Measurements from ENCODE around the gene ZBTB37.
A peak's percentile ranks its signal among the peaks of the same experiment; 100 is the strongest.

The ZBTB37 gene

DNA sequence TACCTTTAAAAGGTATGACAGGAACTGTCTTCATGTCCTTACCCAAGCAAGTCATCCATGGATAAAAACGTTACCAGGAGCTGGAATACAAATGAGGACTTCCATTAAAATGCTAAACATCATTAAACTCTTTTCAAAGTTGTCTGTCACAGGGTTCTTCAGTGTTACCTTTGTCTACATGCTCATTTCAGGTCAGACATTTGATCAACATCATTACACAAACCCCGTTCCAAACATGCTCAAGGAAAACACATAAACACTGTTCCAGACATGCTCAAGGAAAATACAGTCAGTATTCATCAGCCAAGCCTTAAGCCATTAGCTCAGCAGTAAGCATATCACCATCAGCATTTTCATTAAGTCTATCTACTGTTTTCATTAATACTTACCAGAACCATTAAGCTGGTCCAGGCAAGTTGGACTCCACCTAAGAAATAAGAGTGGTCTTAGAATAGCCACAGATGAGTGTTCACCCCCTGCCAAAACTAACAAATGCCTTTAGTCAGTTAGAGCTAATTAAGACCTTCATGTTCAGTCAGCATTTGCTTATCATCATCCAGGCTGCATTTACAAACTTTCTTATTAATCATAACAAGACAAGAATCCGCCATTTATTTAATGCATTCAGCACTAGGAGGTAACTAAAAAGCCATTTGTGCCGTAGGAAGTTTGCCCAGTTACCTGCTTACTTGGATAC is 2.6 kb upstream of the ZBTB37 start:
- WGBS (ENCODE audit: insufficient coverage): 78% methylated on average over 3 of the region's 4 CpGs
- CTCF ChIA-PET: interaction anchor here (1.1 to 1.5 kb wide), 3 partner anchors 9 to 435 kb away, joined by 3 to 5 read pairs (median 4); no protein-coding TSS in a partner anchor
- no peaks in the 10 kb centered on the region for H3K9me3 ChIP-seq (ENCODE audit: control extremely low read depth in 1 of 5, control insufficient read depth in 4 of 5, insufficient read depth in 2 of 5, low read depth in 1 of 5, low read length in 4 of 5)
- POLR2A ChIA-PET: no interaction called here
- peak overlapping the region; percentile 7 to 88 for H3K27ac ChIP-seq (ENCODE audit: insufficient read depth in 1 of 2, low read depth in 1 of 2, low read length in 2 of 2, poor library complexity in 1 of 2, severe bottlenecking in 2 of 2)
- H3K4me1 ChIP-seq (ENCODE audit: control extremely low read depth in 1 of 4, control insufficient read depth in 4 of 4, insufficient read depth in 4 of 4, low read length in 3 of 4): peaks cover 18 to 50% (median 36%) of the 10 kb centered on the region in 4 experiments
- no peak for DNase-seq
- peaks cover 16 to 47% (median 32%) of the 10 kb centered on the region in 4 experiments for H3K36me3 ChIP-seq (ENCODE audit: control insufficient read depth in 4 of 4, insufficient read depth in 4 of 4, low read length in 3 of 4)
- H3K27me3 ChIP-seq (replicated peaks in 2 of 5; ENCODE audit: control insufficient read depth in 4 of 5, insufficient read depth in 5 of 5, low read length in 4 of 5): no peaks in the 10 kb centered on the region
- peak overlapping the region in 5 of 7 experiments; percentile 19 to 99 (median 96) for H3K4me3 ChIP-seq (ENCODE audit: control insufficient read depth in 1 of 7, extremely low read depth in 1 of 7, insufficient read depth in 4 of 7, low read depth in 2 of 7, low read length in 6 of 7)

DNA sequence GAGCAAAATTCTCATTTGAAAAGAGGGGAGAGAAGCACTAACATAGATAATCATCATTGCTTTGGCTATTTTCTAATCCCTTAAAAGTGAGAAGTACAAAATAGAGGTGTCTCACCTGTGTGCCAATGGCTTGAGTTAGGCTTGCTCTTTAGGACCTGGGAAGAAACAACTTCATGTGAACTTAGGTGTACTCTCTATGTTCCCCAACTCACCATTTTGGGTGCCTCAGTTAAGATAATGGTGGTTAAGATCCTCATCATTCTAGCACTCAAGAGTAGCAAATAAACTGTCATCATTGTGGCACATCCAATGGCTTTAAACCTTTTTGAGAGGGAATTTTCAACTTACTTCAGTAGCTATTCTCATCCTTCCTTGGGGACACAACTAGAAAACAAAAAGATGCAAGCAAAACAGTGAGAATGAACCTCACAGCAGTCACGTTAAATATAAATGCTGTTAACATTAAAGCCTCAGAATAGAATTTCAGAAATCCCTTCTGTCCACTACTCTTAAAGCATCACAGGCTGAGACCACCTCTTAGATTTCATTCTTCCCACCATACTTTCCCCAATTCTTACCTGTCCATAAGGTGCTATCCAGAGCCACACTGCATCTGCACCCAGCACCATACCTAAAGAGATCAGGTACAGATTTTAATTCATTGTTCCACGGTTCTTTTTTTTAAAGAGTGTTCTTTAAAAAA is 1.6 kb upstream of the ZBTB37 start:
- H3K9me3 ChIP-seq (ENCODE audit: control extremely low read depth in 1 of 5, control insufficient read depth in 4 of 5, insufficient read depth in 2 of 5, low read depth in 1 of 5, low read length in 4 of 5): no peaks in the 10 kb centered on the region
- H3K27me3 ChIP-seq (replicated peaks in 2 of 5; ENCODE audit: control insufficient read depth in 4 of 5, insufficient read depth in 5 of 5, low read length in 4 of 5): no peaks in the 10 kb centered on the region
- ChIA-PET CTCF (interaction anchor here (1.2 kb wide), 1 partner anchor 41 kb away, joined by 3 read pairs; no protein-coding TSS in a partner anchor), POLR2A (no interaction called here)
- peak overlapping the region in 6 of 7 experiments; percentile 86 to 99 (median 96) for H3K4me3 ChIP-seq (ENCODE audit: control insufficient read depth in 1 of 7, extremely low read depth in 1 of 7, insufficient read depth in 4 of 7, low read depth in 2 of 7, low read length in 6 of 7)
- peaks cover 16 to 49% (median 32%) of the 10 kb centered on the region in 4 experiments for H3K36me3 ChIP-seq (ENCODE audit: control insufficient read depth in 4 of 4, insufficient read depth in 4 of 4, low read length in 3 of 4)
- DNase-seq: no peak
- H3K4me1 ChIP-seq (ENCODE audit: control extremely low read depth in 1 of 4, control insufficient read depth in 4 of 4, insufficient read depth in 4 of 4, low read length in 3 of 4): peaks cover 24 to 59% (median 42%) of the 10 kb centered on the region in 4 experiments
- 20% methylated on average over 1 of the region's 2 CpGs for WGBS (ENCODE audit: insufficient coverage)
- H3K27ac ChIP-seq (ENCODE audit: insufficient read depth in 1 of 2, low read depth in 1 of 2, low read length in 2 of 2, poor library complexity in 1 of 2, severe bottlenecking in 2 of 2): peak overlapping the region; percentile 75 to 88

GRCh38 chr1:173867141-173867752 is 933 bp upstream of the ZBTB37 start:
- Histone ChIP-seq H3K4me3 (ENCODE audit: control insufficient read depth in 1 of 7, extremely low read depth in 1 of 7, insufficient read depth in 4 of 7, low read depth in 2 of 7, low read length in 6 of 7) (peak overlapping the region; percentile 70 to 99 (median 95)), H3K4me1 (ENCODE audit: control extremely low read depth in 1 of 4, control insufficient read depth in 4 of 4, insufficient read depth in 4 of 4, low read length in 3 of 4) (peaks cover 27 to 65% (median 42%) of the 10 kb centered on the region in 4 experiments), H3K27me3 (replicated peaks in 2 of 5; ENCODE audit: control insufficient read depth in 4 of 5, insufficient read depth in 5 of 5, low read length in 4 of 5) (no peaks in the 10 kb centered on the region), H3K27ac (ENCODE audit: insufficient read depth in 1 of 2, low read depth in 1 of 2, low read length in 2 of 2, poor library complexity in 1 of 2, severe bottlenecking in 2 of 2) (peak overlapping the region; percentile 75 to 88), H3K36me3 (ENCODE audit: control insufficient read depth in 4 of 4, insufficient read depth in 4 of 4, low read length in 3 of 4) (peaks cover 16 to 49% (median 32%) of the 10 kb centered on the region in 4 experiments), H3K9me3 (ENCODE audit: control extremely low read depth in 1 of 5, control insufficient read depth in 4 of 5, insufficient read depth in 2 of 5, low read depth in 1 of 5, low read length in 4 of 5) (no peaks in the 10 kb centered on the region)
- CTCF ChIA-PET: interaction anchor here (1.0 kb wide), 1 partner anchor 437 kb away, joined by 3 read pairs; no protein-coding TSS in a partner anchor
- 3% methylated on average over 30 of the region's 32 CpGs for WGBS (ENCODE audit: insufficient coverage)
- POLR2A ChIA-PET: interaction anchor here (0.7 to 1.2 kb wide), 3 partner anchors 39 to 1142 kb away, joined by 3 read pairs; partner anchors contain the start of gene PRDX6
- DNase-seq: no peak

DNA sequence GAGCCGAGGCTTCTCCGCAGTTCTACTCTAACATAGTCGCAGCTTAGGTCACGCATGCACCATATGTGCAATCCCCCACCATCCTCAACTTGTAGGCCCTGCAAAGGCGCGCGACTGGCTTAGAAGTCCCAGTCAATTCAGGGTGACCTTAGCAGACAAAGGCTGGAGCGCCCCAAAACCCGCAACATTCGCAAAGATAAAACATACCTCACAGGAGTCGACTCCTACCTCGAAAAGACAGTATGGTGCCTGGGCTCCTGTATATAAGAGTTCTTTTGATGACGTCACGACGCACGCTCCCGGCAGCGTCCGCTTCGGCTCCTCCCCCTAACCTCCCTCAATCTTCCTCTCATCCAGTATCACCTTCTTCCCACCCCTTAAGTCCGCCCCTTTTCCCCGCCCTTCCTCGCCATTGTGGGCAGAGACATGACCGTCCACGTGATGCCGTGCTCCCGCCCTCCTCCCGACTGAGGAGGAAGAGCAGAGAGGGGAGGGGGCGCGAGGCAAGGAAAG is 371 bp upstream of the ZBTB37 start, which contains the start of gene GAS5:
Gene GAS5, minus strand, starts transcription at position 237 of the 513 bp plus-strand sequence.
- Histone ChIP-seq H3K36me3 (ENCODE audit: control insufficient read depth in 4 of 4, insufficient read depth in 4 of 4, low read length in 3 of 4) (peaks cover 12 to 46% (median 29%) of the 10 kb centered on the region in 4 experiments), H3K9me3 (ENCODE audit: control extremely low read depth in 1 of 5, control insufficient read depth in 4 of 5, insufficient read depth in 2 of 5, low read depth in 1 of 5, low read length in 4 of 5) (no peaks in the 10 kb centered on the region), H3K27me3 (replicated peaks in 2 of 5; ENCODE audit: control insufficient read depth in 4 of 5, insufficient read depth in 5 of 5, low read length in 4 of 5) (no peaks in the 10 kb centered on the region), H3K4me1 (ENCODE audit: control extremely low read depth in 1 of 4, control insufficient read depth in 4 of 4, insufficient read depth in 4 of 4, low read length in 3 of 4) (peaks cover 27 to 70% (median 42%) of the 10 kb centered on the region in 4 experiments), H3K4me3 (ENCODE audit: control insufficient read depth in 1 of 7, extremely low read depth in 1 of 7, insufficient read depth in 4 of 7, low read depth in 2 of 7, low read length in 6 of 7) (peak within 1 kb of the TSS; percentile 70 to 99 (median 95)), H3K27ac (ENCODE audit: insufficient read depth in 1 of 2, low read depth in 1 of 2, low read length in 2 of 2, poor library complexity in 1 of 2, severe bottlenecking in 2 of 2) (peak within 1 kb of the TSS; percentile 75 to 88)
- peak; percentile 99 to 100 (median 99) for DNase-seq
- ChIA-PET CTCF (interaction anchor here (0.6 to 1.7 kb wide), 4 partner anchors 206 to 1123 kb away, joined by 3 to 6 read pairs (median 3); no protein-coding TSS in a partner anchor), POLR2A (interaction anchor here (0.6 to 1.5 kb wide), 8 partner anchors 39 to 1142 kb away, joined by 3 to 6 read pairs (median 3); partner anchors contain the start of genes PRDX6 and RC3H1)
- 0% methylated on average over 20 of the region's 30 CpGs for WGBS (ENCODE audit: insufficient coverage)

- DNase-seq: peak in 2 of 3 donors; percentile 67 to 76
- peaks cover 27 to 71% (median 42%) of the 10 kb centered on the region in 4 experiments for H3K4me1 ChIP-seq (ENCODE audit: control extremely low read depth in 1 of 4, control insufficient read depth in 4 of 4, insufficient read depth in 4 of 4, low read length in 3 of 4)
These were observed 810 bp downstream of the ZBTB37 start for GRCh38 chr1:173869021-173869359.

More at GRCh38 chr1:173869021-173869359, 810 bp downstream of the ZBTB37 start:
- ChIA-PET CTCF (interaction anchor here (1.2 to 1.7 kb wide), 2 partner anchors 205 to 1124 kb away, joined by 3 to 6 read pairs; no protein-coding TSS in a partner anchor), POLR2A (interaction anchor here (0.6 to 1.5 kb wide), 4 partner anchors 44 to 154 kb away, joined by 3 to 6 read pairs (median 5); partner anchors contain the start of genes CENPL and RC3H1)
- 0% methylated on average over 1 of the region's 5 CpGs for WGBS (ENCODE audit: insufficient coverage)
- peak overlapping the region; percentile 40 to 99 (median 95) for H3K4me3 ChIP-seq (ENCODE audit: control insufficient read depth in 1 of 7, extremely low read depth in 1 of 7, insufficient read depth in 4 of 7, low read depth in 2 of 7, low read length in 6 of 7)
- H3K27me3 ChIP-seq (replicated peaks in 2 of 5; ENCODE audit: control insufficient read depth in 4 of 5, insufficient read depth in 5 of 5, low read length in 4 of 5): no peaks in the 10 kb centered on the region
- peak overlapping the region; percentile 75 to 88 for H3K27ac ChIP-seq (ENCODE audit: insufficient read depth in 1 of 2, low read depth in 1 of 2, low read length in 2 of 2, poor library complexity in 1 of 2, severe bottlenecking in 2 of 2)
- no peaks in the 10 kb centered on the region for H3K9me3 ChIP-seq (ENCODE audit: control extremely low read depth in 1 of 5, control insufficient read depth in 4 of 5, insufficient read depth in 2 of 5, low read depth in 1 of 5, low read length in 4 of 5)
- H3K36me3 ChIP-seq (ENCODE audit: control insufficient read depth in 4 of 4, insufficient read depth in 4 of 4, low read length in 3 of 4): peaks cover 6 to 34% (median 22%) of the 10 kb centered on the region in 4 experiments
